Stimulated activated CD4-positive, alpha-beta T cell treated with anti-CD3 and anti-CD28 coated beads, Interleukin-4, amount 100 ng/mL, for 1 hour (primary cell): ENCODE results near the gene MAMSTR.
"Not testable (repeated sequence)": the region's sequence is repeated elsewhere in the genome, so short reads cannot be mapped to it uniquely, and the experiment has no call there.

Experiments
- DNase-seq: peaks from one replicate; pipeline ENCODE4 v3.0.0-alpha.2; 2020

The MAMSTR gene

DNA sequence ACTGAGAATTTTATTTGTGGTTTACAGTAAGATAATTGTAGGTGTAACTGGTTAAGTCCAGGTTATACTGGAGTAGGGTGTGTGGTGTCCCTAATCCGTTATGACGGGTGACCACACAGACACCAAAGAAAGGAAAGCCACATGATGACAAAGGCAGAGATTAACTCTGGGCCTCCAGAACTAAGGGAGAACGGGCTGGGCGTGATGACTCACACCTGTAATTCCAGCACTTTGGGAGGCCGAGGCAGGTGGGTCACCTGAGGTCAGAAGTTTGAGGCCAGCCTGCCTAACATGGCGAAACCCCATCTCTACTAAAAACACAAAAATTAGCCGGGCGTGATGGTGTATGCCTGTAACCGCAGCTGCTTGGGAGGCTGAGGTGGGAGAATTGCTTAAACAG is 33.9 kb downstream of the MAMSTR start:
- no peak for DNase-seq

DNA sequence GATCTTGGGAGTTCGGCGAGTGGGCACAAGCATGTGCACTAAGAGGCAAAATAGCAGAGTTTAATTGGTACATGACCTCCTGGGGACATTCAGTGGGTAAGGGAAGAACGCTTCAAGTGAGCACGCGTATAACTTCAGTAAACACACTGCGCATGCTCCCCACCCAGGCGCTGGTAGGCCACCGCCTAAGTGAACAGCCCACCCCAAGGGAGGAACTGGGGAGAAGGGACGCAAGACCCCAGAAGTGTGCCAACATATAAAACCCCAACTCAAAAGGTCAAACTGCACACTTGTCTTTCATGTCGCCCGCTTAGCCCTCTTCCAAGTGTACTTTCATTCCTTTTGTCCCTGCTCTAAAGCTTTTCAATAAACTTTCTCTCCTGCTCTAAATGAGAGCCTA is 36.2 kb downstream of the MAMSTR start:
- DNase-seq, result peak; percentile 44

DNA sequence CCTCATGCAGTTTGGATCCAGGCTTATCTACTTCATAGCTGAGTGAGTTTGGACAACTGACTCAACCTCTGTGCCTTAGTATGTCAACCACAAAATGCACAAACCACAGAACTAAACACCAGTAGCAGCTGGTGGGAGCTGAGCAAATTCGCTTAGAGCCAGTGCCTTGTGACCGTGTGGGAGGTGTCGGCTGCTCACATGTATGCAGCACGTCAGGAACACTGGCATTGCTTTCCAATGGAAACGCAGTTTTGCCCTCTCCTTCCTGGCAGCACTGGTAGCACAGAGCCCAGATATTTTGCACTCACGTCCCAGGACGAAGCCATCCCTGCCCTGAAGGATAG is 38.4 kb downstream of the MAMSTR start:
- no peak for DNase-seq

DNA sequence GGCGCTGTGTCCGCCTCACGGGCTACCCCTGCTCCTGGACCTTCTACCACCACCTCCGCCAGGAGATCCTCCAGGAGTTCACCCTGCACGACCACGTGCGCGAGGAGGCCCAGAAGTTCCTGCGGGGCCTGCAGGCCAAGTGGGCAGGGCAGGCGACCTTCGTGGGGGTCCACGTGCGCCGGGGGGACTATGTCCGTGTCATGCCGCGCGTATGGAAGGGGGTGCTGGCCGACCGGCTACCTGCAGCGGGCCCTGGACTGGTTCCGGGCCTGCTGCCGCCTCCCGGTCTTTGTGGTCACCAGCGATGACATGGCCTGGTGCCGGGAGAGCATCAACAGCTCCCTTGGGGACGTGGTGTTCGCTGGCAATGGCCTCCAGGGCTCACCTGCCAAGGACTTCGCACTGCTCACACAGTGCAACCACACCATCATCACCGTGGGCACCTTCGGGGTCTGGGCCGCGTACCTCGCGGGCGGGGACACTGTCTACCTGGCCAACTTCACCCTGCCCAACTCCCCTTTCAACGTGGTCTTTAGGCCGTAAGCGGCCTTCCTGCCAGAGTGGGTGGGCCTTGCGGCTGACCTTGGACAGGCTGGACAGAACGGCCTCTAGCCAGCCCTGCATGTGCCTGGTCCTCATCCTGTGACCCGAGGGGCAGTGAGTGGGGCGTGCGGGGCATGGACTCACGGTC is 38.9 kb downstream of the MAMSTR start:
- no peak for DNase-seq

DNA sequence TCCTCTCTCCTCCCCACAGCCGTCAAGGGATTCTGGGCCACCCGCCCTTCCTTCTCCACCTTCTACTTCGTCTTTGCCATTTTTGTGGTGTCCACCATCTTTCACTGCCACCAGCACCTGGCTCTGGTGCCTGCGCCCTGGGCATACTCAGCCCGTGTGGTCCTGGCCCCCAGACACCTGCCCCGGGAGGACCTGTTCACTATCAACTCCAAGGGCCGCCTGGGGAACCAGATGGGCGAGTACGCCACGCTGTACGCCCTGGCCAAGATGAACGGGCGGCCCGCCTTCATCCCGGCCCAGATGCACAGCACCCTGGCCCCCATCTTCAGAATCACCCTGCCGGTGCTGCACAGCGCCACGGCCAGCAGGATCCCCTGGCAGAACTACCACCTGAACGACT is 39.5 kb downstream of the MAMSTR start:
- not testable (repeated sequence) for DNase-seq

DNA sequence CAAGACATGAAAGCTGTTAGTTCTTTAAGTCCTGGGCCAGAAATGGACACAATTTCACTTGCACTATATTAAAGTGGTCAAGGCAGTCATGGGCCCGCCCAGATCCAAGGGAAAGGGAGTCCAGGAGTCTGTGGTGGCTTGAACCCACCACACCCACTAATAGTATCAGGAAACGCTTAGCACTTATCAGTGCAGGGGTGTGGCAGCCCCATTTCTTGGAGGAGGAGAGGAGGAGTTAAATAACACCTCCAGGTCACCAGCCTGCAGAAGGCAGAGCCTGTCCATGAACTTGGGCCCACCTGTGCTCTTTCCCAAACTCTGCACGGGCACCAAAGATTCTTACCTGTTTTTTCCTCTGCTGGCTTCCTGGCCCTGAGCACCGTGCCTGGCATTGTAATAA is 41.3 kb downstream of the MAMSTR start:
- DNase-seq, result no peak

DNA sequence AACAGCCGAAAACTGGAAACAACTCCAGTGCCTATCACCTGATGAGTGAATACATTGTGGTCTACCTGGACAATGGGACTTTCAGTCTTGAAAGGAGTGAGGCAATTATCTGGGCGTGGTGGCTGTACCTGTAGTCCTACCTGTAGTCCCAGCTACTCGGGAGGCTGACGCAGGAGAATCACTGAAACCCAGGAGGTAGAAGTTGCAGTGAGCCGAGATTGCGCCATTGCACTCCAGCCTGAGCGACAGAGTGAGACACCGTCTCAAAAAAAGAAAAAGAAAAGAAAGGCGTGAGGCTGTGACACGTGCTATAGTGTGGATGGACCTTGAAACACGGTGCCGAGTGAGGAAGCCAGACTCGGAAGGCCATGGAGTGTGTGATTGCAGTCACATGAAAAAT is 42.6 kb downstream of the MAMSTR start:
- no peak for DNase-seq

DNA sequence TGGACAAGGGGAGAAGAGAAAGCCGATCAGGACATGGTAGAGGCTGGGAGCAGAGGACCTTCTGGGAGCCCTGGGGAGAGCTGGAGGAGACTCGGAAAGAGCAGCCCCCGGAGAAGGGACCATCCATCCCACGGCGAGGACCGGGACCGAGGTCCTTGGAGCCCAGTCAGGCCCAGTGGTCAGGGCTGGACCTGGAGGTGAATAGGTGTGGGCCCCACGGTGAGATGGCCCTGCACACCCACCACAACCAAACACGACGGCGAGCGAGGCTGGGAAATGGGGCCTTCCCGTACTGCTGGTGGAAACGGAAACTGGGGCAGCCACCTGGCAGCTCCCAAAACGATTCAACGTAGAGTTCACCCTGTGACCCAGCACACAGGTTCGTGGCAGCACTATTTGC is 43.0 kb downstream of the MAMSTR start:
- no peak for DNase-seq

DNA sequence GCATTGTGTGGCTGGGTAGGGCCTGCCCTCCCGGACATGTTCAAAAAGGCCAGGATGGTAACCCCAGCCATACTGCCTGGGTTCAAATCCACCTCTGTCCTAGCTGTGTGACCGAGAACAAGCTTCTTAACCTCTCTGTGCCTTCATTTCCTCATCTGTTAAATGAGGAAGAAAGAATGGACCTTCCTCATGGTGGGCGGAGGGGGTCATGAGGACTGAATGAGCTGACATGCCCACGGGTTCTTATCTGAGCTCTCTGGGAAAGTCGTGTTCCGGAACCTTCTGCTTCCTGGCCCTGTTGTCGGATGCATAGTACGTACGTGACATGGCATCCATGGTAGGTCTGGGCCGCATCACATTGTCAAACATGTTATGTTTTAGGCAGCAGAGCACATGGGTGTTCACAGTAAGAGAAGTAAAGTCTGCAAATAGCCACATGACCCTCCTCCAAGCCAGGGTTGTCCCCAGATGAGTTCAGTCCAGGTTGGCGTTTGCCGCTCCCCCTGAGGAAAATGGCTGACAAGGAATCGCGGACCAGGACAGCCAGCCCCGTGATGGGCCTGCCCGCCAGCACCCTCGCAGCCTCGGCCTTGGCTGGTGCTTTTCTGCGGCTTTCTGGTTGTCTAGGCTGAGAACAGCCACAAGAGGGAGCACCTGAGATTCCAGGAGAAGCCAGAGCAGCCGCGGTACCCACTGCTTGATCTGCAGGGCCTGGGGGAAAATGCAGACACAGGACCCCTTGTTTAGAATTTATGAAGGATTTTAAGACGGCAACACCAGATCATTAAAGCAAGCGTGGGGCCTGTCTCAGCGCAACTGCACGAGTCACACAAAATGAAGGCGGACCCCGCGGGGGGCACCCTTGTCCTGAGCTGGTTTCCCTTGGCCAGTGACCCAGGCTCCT is 44.4 kb downstream of the MAMSTR start:
- DNase-seq, result peak; percentile 66

DNA sequence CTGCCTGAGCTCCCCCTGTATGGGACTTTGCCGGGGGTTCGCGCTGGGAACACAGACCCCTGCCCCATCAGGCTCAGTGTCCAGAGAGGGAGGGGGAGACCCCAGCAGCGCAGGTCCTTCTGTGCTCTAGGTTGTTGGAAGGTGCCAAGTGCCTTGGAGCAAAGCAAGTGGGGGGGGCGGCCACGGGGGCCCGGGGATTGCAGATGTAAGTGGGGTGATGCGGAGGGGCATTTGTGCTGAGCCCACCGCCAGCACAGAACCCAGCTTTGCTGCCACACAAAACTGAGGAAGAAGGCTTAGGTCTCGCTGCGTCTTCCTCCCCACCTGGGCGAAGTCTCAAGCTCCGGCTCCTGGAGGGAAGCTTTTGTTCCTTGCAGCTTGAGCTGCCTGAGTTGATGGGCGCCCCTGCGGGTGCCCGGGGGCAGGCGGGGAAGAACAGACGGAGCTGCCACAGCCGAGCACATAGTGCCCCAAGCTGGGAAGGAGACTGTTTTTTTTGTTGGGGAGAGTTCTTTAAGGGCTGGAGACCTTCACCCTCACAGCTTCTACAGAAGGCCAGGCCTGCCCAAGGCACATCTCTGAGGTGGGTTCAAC is 45.2 kb downstream of the MAMSTR start:
- no peak for DNase-seq

DNA sequence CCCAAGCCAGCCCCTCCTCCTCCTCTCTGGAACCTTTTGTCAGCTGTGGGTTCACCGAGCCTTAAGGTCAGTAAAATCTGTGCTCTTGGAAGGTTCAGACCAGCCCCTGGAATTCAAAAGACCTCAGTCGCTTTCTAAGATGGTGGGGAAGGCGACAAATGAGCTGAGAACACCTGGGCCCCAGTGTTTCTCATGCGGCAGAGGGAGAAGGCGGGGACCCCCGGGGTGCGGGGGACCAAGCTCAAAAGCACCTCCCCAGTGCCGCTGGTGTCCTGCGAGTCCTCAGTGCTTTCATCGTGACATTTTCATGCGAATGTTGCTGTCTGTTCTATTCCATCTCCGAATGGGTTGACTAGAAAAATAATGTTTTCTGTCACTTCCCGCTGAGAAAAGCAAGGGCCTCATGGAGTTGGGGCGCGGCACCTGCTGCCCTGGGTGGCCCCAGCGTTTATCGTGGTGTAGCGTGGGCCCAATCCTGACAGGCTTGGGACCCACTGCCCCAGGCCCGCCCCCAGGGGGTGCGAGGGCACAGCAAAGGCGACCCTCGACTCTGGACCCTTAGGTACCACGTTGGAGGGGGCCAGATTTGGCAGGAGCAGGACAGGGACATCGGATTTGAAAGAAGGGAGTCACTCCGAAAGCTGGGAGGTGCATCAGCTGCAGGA is 46.0 kb downstream of the MAMSTR start:
- DNase-seq, result no peak

DNA sequence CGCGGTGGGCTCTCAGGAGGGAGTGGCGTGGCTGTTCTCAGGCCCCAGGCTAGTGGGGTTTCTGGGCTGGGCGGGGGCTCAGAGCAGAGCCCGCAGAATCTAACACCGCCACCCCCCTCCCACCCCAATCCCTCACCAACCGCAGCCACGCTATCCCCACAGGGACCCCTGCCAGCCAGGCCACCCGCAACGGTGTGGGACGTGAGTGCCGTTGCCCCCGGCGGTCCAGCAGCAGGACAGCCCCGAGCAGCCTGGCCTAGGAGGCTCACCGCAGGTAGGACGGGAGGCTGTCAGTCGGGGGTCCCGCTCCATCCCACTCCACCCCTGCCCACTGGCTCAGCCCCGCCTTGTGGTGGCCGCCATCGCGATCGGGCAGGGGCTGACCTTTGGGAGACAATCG is 46.5 kb downstream of the MAMSTR start, which contains the start of gene NTN5:
TSS of gene NTN5 (minus strand) at position 24 of the 400 bp plus-strand sequence. CDS start 2,031 bp downstream, outside the sequence.
- DNase-seq, result no peak

DNA sequence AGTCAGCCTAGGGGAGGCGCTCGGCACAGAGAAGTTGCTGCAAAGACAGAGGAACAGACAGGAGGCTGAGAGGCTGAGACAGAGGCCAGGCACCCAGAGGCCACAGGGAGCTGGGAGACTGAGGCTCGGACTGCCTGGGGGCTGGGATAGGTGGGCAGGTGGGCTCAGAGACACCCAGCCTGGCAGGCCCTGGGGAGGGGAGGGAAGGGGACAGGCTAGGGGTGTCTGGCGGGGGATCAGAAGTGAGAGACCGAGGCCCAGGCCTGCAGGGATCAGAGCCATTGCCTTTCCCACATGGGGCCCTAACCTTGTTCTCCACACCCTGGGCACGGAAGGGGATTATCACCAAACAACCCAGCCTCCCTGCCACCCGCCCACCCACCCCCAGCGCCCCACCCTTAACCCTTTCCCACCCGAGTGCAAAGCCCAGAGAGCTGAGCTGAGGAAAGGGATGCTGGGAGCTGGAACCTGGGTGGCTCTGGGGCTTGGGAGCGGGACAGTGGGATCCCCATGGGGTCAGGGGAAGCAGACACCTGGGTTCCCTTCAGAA is 48.0 kb downstream of the MAMSTR start:
- no peak for DNase-seq

DNA sequence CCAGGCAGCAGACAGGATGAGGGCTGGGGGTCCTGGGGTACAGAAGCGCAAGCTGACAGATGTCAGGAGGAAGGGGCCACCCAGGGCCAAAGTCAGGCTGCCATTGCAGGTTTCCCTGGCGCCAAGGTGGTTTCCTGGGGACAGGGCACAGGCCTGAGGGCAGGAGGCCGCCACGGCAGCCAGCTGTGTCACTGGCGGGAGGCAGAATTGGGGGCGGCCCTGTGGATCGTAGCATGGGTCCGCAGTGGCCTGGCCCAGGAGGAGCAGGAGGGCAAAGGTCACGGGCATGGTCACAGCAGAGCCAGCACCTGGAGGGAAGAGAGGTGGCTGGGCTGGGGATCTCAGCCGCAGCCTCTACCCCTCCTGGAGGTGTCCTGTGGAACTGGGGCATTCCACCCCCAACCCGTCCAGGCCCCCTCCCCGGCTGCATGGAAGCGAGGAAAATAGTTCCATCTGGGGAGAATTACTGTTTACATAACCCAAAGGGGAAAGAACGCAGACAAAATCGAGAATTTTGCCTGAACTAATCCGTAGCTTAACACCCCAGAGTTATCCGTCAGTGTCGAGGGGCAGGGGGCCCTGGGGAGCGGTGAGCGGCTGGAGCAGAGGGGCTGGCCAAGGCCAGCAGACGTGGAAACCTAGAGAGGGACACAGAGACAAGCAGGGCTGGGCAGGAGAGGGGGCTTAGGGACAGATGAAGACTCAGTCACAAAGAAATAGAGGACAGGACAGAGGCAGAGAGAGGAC is 48.7 kb downstream of the MAMSTR start:
- DNase-seq, result no peak

DNA sequence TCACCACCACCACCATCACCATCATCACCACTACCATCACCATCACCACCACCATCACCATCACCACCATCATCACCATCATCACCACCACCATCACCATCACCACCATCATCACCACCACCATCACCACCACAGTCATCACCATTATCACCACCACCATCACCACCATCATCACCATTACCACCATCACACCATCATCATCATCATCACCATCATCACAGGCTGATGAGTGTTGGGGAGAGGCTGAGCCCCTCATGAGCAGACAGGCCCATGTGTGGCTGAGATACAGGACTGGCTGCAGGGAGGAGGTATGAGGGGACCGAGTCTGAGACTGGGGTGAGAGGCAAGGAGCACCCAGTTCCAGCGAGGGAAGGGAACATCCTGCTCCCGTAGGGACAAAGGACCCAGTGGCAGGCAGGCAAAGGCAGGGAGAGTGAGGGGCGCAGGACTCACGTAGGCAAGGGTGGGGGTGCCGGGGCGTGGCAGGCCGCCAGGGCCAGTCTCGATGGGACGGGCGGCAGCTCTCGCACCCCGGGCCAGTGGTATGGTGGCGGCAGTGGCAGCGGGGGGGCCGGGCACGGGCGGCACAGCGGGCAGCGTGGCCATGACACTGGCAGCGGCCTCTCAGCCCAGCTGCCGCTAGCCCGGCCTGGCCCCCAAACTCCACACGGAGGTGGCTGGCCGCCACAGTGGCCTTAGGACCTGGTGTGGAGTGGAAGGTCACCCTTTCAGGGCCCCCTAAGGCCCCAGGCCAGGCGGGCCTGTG is 49.4 kb downstream of the MAMSTR start:
- no peak for DNase-seq

DNA sequence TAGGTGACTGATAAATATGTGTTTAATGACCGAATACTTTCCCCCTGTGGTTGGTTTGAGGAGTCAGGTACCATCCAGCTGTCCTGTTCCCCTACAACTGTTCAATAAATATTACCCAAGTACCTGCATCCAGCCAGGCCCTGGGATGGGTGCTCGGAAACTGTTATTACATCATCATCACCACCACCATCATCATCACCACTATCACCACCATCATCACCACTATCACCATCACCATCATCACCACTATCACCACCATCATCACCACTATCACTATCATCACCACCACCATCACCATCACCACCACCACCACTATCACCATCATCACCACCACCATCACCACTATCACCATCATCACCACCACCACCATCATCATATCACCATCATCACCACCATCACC is 50.8 kb downstream of the MAMSTR start:
- DNase-seq, result no peak

DNA sequence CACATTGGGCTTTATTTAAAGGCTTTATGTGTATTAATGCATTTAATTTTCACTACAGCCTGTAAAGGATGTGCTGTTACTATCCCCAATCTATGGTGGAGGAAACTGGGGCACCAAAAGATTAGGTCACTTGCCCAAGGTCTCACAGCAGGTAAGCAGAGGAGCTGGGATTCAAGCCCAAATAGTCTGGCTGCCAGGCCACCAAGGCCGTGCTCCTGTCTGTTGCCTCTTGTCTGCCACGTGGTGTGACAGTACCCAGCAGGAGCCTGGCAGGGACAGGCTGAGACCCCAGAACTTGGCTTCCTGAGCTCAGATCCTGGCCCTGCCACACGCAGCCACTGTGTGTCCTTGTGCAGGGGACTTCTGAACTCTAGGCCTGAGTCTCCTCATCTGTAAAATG is 51.2 kb downstream of the MAMSTR start:
- DNase-seq, result no peak

DNA sequence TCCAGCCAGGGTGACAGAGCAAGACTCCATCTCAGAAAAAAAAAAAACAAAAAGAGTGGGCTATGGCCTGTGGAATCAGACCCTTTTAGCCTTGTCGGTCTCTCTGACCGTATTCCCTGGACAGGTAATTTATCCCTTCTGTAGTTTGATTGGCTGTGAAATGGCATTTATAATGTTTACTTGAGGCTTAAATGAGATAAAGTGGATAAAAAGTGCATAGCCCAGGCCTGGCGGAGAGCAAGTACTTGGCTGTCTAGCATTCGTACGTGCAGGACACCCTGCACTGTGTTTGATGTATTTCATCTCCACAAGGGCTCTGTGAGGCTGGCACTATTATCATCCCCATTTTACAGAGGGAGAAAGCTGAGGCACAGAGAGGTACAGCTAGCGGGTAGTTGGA is 53.7 kb downstream of the MAMSTR start:
- DNase-seq, result no peak

DNA sequence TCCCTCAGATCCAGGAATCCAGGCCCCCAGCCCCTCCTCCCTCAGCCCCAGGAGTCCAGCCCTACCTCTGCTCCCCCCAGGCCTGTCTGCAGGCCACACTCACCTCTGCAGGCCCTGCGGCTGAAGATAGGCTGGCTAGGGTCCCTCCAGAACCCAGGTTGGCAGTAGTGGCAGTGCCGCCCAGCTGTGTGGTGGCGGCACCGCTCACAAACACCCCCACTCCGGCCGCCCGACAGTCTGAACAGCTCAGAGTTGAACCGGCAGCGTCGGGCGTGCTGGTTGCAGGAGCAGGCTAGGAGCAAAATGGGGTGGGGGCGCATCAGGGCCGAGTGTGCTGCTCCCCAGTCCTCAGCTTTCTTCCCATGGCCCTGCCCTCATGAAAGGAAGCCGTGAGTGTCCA is 55.0 kb downstream of the MAMSTR start:
- no peak for DNase-seq

DNA sequence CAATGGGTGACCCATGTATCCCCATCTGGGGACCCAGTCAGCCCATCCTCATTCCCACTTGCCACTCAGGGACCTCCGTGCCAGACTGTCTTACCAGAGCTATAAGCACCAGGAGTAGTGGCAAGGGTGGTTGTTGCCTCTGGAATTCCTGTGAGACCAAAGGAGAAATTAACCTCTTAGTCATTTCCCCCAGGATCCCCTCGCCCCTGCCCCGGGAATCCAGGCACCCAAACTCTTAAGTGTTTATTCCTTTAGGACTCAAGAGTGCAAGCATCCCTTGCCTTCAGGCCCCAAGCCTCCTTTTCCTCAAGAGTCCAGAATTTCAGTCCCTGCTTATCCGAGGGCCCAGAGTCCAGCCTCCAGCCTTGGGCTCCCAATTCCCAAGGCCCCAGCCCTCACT is 55.9 kb downstream of the MAMSTR start:
- no peak for DNase-seq
